HG03066 (cell line): Measurements from ENCODE around the gene MTRR.

Experiments
- ATAC-seq: cut with Tn5 transposase; IDR thresholded peaks from one replicate; pipeline ENCODE4 v1.9.1; 2021; ENCODE audit warnings: low read depth; ENCODE audit not compliant: unreplicated experiment

Gene MTRR

DNA sequence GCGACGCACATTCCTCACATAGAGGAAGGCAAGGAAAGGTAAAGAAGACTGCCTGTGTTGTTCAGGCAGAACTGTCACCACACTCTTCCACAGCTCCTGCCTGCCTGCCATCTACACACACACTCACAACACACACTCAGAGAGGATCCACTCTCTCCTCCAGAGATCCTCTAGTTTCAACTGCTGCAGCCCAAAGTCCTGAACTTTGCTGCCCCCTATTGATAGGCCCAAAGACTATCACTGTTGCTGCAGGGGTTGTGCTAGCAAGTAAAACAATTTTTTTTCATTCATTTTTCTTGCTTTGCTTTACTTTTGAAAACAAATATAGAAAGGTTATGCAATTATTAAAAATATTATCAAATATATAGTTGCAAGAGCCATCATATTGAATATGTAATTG lies 12.1 kb upstream of the MTRR start:
- no peak for ATAC-seq

DNA sequence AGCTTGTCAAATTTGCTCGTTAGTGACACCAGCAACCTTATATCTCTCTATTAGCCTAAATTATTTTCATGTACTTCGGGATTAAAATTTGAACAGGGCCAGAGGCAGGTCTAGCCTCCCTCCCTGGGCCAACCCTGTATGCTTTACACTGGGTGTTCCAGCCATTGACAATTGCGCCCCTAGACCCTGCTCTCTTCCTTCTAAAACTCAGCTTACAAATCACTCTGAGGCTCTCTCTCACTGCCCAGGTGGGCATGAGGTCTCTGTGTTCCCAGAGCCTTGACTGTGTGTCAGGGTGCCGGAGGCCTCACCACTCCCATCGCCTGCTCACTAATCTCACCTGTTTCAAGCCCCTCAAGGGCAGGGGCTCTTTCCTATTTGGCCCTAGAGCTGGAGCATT lies 11.6 kb upstream of the MTRR start:
- ATAC-seq, result no peak

DNA sequence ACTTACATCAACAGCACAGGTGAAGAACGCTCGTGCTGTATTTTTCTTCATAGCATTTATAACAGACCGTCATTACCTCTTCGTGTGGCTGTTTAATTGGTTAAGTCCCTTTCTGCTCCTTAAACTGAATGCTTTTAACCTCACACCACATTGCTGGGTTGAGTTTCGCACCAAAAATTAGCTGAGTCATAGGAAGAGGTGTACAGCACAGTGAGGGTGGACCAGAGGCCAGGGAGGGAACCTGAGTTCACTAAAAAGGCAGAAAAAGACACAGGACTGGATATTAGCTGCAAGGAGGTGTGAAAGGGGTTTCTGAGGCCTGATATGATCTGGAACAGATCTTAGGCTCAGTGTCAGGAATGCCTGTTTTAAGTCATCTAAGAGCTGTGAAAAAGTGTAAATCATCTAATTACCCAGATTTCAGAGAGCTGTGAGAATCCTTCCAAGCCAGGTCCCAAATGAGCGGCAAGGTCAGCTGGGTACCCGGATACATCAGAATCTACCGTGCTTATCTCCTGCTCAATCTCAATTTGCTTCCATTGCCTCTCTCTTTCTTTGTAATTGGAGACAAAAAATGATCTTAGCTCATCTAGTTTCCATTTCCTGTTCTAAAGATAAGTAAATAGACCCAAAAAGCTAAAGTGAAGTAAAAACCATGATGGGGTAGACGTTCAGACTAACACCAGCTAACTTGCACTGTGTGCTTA lies 10.9 kb upstream of the MTRR start:
- ATAC-seq, result no peak

DNA sequence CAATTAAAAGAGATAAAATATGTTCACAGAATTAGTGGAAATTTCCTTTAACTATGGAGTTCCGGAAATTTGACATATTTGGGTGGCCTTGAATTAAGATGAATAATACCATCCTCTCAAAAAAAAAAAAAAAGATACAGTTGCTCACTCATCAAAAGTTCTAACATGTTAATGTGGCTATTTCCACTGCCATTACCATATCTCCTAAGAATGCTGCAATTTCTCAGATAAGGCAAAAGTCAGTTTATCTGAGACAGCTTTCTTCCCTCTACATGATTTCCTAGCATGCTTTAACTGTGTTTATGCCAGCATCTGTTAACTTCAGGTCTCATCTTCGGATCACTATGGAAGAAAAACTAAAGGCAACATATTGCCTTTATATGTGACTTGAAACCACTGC lies 2.8 kb upstream of the MTRR start:
- ATAC-seq, result no peak

DNA sequence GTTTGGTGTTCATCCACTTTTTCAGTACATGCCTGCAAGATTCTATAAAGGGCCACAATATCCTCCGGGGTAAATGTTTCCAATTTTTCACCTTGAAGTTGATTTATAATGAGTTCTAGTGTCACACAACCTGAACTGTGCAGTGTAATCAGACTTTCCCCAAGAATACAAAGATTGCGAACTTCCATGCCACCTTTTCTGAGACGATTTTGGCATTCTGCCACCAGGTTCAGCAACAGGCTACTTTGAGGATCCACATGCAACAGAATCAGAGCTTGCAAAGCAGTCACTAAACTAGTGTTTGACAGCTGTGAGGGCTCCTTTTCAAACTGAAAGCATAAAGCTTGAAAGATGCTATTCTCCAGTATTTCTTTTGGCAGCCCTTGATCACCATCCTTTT lies 1.7 kb upstream of the MTRR start:
- no peak for ATAC-seq

DNA sequence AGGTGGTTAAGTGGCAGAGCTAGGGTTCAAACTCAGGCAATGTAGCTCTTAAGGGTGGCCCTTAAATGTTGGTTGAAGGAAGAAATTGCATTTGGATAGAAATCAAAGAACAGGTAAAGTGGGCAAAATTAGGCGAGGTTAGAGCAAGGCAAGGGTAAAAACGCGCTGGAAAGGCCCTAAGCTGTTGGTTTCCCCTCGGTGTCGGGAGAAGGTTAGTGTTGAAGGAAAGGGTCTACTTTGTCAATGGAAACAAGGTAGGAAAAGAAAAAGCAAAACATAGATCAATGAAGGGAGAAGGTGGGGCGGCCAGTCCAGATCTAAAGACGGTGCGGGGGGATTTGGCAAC lies 548 bp upstream of the MTRR start:
- ATAC-seq, result peak; percentile 0

DNA sequence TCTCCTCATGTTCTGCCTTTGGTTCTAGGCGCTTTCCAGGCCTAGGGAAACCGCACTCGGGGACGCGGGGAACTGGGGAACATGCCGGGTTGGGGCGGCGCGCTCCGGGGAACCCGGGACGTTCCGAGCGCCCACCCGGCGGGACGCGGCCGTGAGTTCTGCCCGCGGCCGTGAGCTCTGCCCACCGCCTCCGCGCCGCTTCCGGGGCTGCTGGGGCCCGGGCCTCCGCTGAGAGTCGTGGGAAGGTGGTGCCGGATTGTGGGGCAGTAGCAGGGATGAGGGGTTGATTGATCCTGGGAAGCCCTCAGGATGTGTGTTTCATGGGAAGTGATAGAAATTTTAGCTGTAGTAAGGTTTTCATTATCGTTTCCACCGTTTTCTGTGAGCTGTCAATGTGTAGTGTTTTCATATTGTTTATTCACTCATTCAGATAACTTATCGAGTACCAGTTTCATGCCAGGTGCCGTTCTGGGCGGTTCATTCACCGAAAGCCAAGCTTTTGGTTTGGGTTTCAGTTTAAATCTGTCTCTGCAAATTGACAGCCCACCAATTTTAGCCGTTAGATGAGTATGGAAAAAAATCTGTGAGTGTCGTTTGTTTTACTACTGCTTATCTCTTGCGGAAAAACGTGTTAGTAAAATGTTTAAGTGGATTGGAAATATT lies 657 bp downstream of the MTRR start:
- ATAC-seq, result peak; percentile 26

DNA sequence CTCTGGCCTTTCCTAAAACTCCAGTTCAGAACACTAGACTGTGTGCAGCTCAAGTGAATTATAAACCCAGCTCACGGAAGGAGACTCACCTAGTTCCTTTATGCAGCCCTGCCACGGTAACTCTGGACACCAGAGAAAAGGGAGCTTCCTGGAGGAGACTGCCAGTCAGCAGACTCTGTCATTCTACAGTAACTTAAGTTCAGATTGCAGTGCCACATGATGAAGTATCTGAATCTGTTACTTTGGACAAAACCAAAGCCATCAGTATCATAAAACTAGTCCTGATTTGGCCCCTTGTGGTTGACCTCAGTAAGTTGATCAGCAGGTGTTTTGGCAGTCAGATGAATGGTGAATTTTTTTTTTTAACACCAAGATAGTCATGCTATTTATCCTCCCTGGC lies 2.7 kb downstream of the MTRR start:
- peak; percentile 29 for ATAC-seq

DNA sequence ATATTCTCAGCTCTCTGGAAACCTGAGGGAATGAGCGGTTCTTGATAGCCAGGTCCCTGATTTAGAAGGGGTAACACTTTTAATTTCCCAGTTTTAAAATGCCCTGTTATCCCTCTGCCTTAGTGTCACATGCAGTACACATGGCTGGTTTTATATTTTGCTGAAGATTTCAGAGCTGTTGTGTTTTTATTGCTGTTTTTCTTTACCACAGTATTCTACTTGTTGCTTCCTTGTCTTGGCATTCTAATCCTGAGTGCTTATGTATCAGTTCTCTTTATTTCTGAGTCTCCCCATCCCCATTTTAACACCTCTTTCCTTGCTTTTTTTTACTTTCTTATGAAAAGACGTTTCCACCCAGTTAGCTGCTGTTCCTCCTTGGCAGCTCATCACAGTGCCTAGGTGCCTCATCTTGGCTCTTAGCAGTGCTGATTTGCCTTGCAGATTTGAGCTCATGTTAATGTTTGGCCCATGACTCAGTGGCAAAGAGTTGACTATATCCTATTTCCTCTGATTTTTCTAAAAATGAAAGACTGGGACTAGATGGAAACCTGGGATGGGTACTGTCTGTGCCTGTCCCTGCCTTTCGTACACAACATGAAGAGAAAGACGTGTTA lies 3.7 kb downstream of the MTRR start:
- no peak for ATAC-seq

DNA sequence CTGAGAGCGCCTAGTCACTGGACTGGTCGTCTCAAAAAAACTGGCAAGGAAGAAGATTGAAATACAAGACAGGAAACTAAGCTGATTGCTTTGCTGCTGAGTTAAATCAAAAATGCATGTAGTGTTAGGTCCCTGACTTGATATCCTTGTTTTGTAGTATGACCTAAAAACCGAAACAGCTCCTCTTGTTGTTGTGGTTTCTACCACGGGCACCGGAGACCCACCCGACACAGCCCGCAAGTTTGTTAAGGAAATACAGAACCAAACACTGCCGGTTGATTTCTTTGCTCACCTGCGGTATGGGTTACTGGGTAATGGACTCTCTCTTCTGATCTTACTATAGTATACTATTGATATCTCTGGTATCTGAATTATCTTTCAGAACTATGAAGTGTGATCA lies 4.3 kb downstream of the MTRR start:
- ATAC-seq, result no peak

DNA sequence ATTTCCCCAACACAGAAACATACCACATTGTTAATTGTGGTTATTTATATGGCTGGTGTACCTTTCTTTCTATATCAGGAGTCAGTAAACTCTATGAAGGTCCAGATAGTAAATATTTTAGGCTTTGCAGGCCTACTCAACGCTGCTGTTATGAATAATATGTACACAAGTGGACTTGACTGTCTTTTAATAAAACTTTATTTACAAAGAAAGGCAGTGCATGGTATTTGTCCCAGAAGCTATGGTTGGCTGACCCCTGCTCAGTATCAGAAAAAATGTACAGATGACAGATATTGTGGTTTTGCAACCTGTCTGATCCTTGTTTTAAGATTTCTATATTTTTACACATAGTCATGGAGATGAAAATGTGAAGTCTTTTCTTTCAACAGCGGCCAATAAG lies 5.7 kb downstream of the MTRR start:
- ATAC-seq, result no peak

DNA sequence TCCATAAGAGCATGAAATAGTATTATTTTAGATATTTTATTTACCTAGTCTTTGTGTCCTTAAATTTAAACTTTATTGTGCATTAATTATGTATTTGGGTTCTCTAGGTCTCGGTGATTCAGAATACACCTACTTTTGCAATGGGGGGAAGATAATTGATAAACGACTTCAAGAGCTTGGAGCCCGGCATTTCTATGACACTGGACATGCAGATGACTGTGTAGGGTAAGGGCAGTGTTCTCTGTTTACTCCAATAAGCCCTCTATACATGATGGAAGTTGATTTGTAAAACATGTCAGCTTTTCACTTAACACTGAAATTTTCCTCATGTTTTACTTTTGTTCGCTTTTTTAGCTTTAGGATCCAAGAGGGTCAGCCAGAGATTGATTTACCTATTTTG lies 6.2 kb downstream of the MTRR start:
- ATAC-seq, result no peak

DNA sequence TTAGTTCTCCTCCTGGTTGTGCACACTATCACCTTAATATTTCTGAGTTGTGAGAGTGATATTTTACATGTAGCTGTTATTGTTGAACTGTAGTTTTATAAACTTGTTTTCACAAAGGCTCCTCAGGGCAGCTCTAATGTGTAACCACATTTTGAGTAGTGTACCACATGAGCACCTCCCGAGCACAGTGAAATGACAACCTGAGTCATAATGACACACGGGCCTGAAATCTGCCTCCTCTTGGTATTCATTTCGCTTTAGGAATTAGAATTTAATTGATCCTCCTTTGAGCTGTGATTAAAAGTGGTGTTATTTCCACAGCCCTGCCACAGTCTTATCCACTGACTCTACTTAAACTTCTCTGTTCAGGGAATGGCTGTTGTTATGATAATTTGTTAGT lies 7.9 kb downstream of the MTRR start:
- no peak for ATAC-seq

DNA sequence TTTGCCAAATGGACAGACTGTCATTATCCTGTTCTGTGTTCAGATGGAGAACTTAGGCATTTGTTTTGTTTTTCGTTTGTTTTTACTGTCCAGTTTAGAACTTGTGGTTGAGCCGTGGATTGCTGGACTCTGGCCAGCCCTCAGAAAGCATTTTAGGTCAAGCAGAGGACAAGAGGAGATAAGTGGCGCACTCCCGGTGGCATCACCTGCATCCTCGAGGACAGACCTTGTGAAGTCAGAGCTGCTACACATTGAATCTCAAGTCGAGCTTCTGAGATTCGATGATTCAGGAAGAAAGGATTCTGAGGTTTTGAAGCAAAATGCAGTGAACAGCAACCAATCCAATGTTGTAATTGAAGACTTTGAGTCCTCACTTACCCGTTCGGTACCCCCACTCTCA lies 8.9 kb downstream of the MTRR start:
- no peak for ATAC-seq

DNA sequence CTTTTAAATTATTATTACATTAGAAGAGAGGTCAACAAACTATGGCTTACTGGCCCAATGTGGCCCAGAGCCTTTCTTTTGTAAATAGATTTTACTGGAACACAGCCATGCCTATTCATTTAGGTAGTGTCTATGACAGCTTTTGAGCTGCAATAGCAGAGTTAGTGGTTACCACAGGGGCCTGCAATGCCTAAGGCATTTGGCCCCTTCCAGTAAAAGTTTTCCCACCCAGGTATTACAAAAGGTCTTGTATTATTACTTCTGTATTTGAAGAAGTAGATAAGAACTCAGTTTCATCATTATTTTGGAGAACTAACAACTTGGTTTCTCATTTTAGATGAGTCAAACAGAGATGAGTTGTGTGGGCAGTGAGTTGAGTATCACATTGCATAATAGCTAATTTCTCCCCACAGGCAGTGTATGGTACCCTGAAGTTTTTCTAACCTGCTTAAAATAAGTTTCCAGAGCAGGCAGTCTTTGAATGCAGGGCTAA lies 9.5 kb downstream of the MTRR start:
- ATAC-seq, result peak; percentile 99

DNA sequence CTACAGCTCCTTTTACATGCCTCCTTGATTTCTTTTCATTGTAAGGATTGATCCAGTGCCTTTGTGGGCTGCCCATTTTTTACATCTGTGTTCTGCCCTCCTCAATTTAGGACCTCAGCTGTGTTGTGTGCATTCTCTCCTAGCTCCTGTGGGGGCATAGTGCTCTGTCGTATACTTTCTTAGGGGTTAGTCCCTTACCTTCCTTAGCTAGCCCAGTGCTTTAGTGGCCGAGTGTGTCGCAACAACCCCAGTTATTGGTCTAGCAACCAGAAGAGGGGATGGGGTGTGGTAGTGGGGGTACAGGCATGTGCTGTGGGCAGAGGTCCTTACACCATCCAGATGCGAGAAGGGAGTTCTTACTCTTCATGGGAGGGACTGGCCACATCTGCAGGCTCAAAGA lies 12.1 kb downstream of the MTRR start:
- ATAC-seq, result no peak

DNA sequence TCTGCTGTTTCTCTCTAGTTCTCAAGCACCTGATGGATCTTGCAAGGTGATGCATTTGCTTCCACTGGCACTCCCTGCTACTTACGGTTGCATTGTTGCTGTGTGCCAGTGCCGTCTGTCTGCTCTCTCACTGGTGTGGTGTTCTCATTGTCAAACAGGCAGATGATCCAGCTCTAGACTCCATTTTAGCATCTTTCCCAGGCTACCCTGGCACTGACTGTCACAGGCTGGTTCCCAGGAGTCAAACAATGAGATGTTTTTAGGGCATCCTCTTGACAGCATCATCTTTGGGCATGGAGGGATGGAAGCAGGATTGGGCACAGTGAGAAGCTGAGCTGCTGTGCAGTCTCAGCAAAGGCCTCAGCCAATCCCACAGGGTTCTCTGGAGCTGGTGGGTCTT lies 12.9 kb downstream of the MTRR start:
- ATAC-seq, result no peak

DNA sequence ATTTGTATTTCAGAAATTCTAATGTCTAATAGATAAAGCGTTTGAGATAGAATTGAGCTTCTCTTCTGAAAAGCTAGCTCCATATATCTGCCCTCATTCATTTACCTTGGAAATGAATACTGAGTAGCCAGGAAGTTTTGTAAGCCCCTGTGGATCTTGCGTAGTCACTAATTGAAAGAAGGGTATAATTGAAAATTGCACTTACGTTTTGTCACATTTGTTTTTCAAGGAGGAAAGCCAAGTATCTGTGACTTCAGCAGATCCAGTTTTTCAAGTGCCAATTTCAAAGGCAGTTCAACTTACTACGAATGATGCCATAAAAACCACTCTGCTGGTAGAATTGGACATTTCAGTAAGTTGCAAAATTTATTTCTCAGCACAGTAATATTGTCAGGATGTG lies 14.0 kb downstream of the MTRR start:
- ATAC-seq, result no peak

DNA sequence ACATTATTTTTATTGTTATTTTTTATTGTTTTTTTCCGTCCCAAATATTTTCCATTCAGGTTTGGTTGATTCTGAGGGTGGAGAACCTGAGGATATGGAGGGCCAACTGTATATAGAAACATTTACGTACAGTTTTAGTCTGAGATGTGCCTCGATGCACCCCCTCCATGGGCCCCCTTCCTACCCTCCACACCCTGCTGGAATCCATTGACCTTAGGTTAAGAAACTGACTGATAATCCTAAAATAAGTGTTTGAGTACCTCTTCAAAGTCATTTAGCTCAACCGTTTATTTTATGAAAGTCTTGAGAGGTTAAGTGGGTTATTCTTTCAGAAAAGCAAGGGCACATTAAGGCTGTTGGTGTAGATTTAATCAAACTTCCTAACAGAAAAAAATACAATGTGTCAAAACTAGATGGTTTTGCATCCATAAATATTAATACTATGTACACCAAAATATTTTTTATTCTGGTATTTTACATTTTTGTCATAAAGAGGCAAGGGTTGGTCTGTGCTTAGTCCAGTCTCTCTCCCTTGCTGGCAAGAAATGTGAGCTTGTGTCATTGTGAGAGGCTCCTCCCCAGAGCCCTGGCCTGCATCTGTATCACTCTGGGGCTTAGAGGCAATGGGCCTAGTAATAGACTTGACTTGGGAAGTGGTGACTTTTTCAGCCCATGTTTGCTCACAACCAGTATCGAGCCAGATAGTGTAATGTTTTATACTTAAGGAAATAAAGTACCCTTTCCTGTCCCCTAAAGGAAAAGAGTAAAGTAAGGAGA lies 15.7 kb downstream of the MTRR start:
- ATAC-seq, result no peak

DNA sequence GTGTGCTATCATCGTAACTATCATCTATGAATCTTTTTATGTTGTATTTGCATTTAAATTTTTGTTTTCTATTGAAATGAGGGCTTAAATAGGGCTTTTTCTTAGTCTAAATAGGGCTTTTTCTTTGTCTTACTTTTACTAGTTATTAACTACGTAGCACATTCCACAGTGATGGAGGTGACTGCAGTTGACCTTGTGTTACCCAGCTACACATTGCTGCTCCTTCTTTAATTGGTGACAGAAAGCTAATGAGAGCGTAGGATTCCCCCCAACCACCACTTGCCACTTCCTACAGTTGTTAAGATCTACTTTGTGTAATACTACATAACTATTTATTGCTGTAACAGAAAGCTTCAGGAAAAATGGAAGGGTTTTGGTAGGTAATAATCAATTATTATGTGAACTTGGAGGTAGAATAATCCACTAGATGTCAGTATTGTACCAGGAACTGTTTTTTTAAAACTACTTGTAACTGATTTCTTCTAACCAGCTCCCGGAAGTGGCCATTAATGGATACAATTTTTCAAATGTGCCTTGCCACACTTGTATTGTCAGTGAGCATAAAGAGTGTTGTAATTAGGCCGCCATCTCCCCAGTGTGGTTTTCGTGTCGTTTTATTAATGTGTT lies 18.0 kb downstream of the MTRR start:
- no peak for ATAC-seq

DNA sequence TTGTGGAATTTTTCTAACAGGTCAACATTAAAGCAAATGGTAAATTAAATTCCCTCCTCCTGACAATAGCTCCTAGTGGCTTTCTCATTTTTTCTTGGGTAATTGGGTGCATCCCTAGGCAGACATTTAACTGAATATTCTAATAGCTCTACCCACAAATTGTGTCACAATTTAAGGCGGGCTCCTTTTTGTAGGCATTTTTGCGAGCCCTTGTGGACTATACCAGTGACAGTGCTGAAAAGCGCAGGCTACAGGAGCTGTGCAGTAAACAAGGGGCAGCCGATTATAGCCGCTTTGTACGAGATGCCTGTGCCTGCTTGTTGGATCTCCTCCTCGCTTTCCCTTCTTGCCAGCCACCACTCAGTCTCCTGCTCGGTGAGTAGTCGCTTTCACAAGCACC lies 20.0 kb downstream of the MTRR start:
- no peak for ATAC-seq
